Measurements from ENCODE around the gene PADI3.

PADI3 gene

DNA sequence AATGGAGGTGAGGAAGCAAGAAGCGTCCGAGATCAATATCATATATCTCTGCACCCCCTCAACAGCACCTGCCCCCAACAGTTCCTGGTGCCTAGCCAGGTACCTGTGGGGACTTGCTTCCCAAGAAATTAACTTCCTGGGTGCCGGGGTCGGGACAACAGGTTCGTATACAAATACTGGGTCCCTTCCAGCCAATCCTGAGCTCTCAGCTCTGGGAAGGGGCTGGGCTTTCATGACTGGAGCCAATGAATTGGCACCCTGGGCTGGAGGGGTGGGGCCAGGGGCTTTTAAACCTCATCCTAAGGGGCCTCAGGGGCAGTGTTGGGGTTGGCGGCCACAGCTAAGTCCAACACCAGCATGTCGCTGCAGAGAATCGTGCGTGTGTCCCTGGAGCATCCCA is at the start of gene PADI3:
TSS of gene PADI3 (plus strand) at position 318 of the 400 bp plus-strand sequence. CDS start at position 358, 40 bp downstream.
- no peak for DNase-seq

- DNase-seq, result no peak
These were observed 49.4 kb upstream of the PADI3 start for GRCh38 chr1:17199267-17200044.

- DNase-seq, result no peak
These were observed 48.7 kb upstream of the PADI3 start for GRCh38 chr1:17200246-17200645.

DNA sequence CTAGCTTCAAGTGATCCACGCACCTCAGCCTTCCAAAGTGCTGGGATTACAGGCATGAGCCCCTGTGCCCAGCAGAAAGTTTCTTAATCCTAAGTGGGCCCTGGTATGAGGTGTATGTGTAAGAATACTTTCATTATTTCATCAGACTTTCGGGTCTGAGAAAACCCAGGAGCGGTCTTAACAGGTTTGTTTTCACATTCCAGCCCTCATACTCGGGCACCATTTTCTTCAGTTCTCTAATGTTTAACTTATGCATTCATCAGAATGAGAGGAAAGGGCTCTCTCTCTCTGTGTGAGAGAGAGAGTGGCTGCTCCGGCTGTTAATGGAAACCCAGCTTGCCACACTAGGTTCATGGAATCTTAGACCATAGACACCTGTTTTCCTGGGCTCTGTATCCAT is 48.1 kb upstream of the PADI3 start:
- DNase-seq, result no peak

DNA sequence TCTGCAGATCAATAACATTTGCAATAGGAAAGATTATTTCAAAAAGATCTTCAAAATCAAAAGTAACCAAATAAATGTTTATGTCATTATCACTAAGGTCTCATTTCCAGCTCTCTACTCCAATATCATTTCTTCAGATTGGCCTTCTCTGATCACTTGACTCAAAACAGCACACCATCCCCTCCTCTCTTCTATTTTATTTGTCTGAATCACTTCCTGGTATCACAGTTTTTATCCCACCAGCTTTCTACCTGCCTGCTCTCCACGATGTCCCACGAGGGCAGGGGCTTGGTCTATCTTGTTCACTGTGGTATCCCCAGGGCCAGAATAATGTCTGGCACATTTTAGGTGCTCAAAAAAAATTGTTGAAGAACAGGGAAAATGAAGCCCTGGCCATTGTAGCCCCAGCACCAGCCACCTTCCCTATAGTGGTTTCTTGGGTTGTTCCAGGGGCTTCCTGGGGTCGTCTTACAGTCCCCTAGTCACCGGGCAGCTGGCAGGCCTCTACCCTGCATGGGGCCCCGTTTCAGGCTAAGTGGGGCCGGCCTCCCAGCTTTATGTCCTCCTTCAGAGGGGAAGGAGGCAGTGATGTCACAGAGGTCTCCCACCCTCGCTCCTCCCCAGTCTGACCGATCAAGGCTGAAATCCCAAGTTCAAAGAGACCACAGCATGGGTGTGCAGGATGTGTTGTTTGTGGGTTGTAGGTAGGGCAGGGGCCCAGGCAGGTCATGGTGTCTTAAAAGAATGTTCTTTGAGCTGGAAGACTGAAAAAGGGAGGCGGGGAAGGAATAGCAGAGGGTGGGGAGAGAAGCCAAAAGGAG is 47.5 kb upstream of the PADI3 start:
- no peak for DNase-seq

DNA sequence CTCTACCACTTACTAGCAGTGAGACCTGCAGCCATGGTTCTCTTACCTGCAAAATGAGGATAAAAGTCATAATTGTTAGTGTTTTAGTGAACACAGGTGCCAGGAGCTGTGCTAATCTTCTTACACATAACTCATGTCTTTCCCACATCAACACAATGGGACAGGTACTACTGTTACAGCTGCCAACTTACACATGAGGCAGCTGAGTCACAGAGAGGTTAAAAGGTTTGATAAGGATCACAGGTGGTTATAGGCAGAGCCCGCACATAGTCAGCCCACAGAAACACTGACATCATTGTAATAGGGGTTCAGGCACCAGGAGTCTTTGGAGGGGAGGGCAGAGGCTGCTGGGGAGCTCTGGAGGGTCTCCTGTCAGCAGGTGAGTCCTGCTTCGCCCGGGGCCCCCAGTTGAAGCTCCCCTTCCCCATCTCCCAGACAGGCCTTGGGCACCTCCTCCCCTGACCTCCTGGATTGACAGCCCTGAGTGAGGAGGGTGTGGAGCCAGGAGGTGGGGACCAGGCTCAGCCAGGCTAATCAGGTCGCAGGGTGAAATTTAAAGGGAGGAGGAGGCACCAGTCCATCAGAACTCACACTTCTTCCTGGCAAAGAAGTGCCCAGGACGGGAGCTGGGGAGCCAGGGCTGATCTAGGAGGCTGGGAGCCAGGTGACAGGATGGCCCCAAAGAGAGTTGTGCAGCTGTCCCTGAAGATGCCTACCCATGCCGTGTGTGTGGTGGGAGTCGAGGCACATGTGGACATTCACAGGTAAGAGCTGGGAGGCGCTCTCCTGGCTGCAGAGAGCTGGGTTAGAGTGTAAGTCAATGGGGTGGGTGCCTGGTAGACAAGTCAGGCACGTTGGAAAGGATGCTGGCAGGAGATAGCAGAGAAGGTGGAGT is 44.1 kb upstream of the PADI3 start, which contains the start of gene PADI1:
TSS of gene PADI1 (plus strand) at position 583 of the 895 bp plus-strand sequence. CDS start at position 673, 90 bp downstream.
- DNase-seq, result no peak

DNA sequence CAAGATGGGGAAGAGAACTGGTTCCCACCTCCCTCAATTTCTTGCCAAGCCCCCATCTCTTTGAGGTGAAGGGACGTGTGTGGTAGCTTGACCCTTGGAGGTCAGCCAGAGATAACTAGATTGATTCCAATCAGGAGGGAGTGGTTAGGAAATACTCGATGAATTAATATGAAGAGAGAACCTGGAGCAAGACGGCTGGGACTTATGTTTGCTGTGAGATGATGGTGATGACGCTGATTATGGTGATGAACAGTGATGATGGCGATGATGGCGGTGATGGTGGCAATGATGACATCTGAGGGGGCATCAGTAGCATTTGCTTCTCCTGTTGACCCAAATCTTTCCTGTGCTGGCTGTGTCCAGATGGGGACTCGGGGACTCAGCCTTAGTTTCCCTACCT is 43.2 kb upstream of the PADI3 start:
- no peak for DNase-seq

DNA sequence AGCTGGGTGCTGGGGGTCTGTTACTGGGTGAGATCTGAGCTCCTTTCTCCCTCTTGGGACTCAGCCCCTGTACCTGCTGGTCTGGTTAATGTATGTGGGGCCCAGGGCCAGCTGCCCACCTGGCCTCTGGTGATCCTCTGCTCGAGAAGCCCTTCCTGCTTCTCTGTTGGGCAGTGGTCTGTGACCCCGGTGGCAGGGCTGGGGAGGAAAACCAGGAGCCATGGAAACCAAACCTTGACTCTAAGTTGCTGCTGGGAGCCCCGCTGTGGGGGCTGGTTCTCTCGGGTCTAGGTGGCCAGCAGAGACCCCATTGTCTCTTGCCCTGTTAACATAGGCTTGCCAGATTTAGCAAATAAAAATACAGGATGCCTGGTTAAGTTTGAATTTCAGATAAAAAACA is 42.7 kb upstream of the PADI3 start:
- no peak for DNase-seq

- DNase-seq, result no peak
These were observed 41.9 kb upstream of the PADI3 start for GRCh38 chr1:17207046-17207445.

DNA sequence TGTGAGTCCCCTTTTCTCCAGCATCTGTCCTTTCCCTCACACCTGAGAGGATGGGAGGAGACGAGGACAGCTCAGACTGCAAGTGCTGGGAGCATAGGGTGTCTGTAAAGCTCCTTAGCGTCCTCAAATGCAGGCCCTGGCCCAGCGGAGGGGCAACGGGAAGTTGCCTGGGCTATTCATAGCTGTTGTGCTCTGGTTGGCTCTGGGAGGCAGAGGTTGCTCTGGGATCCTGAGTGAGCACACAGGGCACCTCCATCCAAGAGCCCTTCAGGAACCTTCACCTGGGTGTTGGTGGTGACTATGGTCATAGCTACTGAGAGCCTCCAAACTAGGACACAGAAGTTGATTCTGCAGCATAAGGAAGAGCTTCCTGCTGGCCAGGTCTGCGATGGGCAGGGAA is 41.4 kb upstream of the PADI3 start:
- DNase-seq, result no peak

DNA sequence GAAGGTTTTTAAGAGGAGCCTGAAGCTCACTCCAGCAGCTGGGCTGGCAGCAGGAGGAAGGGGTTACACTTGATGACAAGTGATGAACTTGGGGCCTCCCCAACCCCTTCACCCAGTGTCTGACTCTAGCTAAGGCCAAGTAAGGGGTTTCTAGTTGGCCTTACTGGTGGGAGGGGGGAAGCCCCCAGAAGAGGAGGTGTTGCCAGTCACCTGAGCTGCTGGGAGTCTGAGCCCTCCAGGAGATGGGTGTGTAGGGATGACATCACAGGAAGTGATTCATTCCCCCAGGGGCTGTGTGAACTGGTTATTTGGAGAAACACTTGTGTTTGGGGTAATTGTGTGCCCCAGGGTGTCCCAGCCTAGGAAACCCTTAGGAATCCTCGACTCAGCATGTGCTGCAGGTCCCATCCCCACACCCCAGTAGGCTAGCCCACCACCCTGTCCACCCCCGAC is 40.9 kb upstream of the PADI3 start:
- DNase-seq, result no peak

- DNase-seq, result no peak
These were observed 40.4 kb upstream of the PADI3 start for GRCh38 chr1:17208546-17208945.

DNA sequence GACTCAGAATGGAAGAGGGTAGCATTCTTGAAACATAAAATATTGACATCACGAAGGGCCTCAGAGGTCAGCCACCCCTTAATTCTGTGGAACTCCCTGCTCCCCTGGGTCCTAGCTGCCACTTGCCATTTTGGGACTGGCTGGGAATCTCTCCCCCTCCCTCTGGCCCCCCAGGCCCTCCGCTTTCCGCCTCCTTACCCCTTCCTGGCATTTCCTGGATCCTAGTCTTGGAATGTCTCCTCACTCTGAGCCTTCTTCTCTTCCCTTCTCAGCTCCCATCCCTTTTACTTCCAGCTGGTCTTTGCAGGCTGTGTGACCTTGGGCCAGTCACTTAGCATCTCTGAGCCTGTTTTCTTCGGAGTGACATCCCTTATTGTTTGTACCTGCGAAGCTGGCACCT is 39.5 kb upstream of the PADI3 start:
- DNase-seq, result no peak

DNA sequence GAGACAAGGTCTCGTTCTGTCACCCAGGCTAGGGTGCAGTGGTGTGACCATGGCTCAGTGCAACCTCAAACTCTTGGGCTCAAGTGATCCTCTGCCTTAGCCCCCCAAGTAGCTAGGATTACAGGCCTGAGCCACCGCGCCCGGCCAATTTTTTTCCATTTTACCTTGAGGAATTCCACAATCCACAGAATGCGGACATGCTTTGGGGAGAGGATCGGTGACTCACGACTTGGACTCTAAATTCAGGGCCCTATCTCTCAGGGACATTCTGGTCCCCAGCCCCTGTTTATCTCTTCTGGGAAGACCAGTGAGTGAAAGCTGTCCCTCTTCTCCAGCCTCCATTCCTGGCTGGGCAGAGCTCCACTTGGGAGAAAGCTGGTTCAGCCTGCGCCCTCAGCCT is 38.7 kb upstream of the PADI3 start:
- DNase-seq, result no peak

GRCh38 chr1:17211377-17211776 is 37.5 kb upstream of the PADI3 start:
- no peak for DNase-seq

GRCh38 chr1:17212009-17212408 is 36.9 kb upstream of the PADI3 start:
- no peak for DNase-seq

DNA sequence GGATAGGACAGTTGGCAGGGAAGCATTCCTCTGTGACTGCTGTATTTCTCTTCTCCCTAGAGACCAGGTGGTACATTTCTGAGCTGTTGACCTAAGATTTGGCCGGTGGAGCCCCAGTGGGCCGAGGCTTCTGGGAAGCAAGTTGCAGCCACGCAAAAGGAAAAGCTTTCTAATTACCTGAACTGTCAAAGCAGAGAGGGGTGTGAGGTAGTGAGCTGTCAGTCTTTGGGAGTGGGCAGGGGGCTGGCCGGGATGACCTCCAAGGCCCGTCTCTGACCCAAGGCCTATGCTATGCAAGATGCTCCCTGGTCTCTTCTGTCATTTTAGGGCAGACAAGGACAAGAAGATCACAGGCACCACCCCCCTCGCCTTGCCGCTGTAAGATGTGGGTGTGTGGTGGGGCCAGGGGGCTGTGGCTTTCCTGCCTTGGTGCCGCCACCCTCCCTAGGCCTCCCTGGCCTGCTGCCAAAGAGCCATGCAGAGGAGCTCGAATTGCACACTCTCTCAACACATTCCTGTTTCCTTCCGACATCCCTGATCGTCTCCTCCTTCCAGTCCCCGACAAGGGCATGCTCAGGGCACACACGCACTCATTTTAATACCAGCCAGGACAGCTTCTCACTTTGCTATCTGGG is 36.3 kb upstream of the PADI3 start:
- DNase-seq, result peak in 2 of 3 experiments; percentile 6 to 56

DNA sequence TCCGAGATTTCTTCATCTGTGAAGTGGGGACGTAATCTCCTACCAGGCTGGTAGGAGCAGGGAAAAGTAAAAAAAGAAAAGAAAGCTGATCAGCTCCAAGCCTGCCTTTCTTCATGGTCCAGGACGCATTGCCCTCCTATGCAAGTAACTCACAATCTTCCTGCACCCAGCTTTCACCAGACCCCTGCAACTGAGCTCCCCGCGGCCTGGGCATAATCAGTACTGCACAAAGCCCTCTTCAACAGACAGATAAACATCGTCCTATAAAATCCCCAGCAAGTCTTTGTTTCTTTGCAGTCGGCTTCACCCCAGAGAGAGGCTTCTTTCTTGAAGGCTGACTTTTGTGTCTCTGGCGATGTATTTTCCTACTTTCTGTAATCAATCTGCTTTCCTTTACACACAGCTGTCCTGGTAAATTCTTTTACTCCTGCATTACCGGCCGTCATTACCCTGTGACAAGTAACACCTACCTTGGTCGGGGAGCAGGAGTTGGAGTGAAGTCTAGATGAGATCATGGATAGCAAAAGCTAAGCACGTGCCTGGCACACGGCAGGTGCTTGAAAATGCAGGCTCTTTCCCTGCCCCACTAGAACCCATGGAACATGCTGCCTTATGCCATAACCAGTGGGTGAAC is 35.6 kb upstream of the PADI3 start:
- DNase-seq, result no peak

- no peak for DNase-seq
These were observed 35.1 kb upstream of the PADI3 start for GRCh38 chr1:17213782-17214148.

GRCh38 chr1:17214876-17215544 is 33.9 kb upstream of the PADI3 start:
- DNase-seq, result no peak

- no peak for DNase-seq
These were observed 33.4 kb upstream of the PADI3 start for GRCh38 chr1:17215545-17215890.

GRCh38 chr1:17216078-17216477 is 32.8 kb upstream of the PADI3 start:
- DNase-seq, result no peak
